Measurements from ENCODE around the gene AHDC1. TPM values are rescaled to one million over a fixed set of nuclear protein-coding genes. Genes with fewer than 3 reads are reported as not detected.

AHDC1 gene
- total and polyA plus RNA-seq, 9 of the 15 experiments (the other 6 are each of a cell fraction or from before 2014, with no cell fraction given) = 0.21 to 36.4 (median 4.7) TPM

- TF ChIP-seq MEF2A (IDR thresholded peaks at IDR 0.05; ENCODE audit: control insufficient read depth, low read depth, low read length) (no peak), DNMT1 (IDR thresholded peaks at IDR 0.05) (no peak), TEAD2 (tag; IDR thresholded peaks at IDR 0.05) (no peak), SPI1 (IDR thresholded peaks at IDR 0.05; ENCODE audit: borderline replicate concordance, low read depth, low read length) (peak; percentile 84), ILK (tag; IDR thresholded peaks at IDR 0.05; ENCODE audit: borderline replicate concordance, low read depth) (no peak), ZNF696 (CRISPR knock-in tag; conservative IDR thresholded peaks at IDR 0.05) (no peak), HMG20B (CRISPR knock-in tag; IDR thresholded peaks at IDR 0.05) (no peak), ZHX1 (conservative IDR thresholded peaks at IDR 0.05; ENCODE audit: low read length) (0 out of 2 replicates have a peak, but pooled peaks have one; percentile 35), FOSL1 (tag; conservative IDR thresholded peaks at IDR 0.05) (peak; percentile 97), FOXP4 (CRISPR knock-in tag; IDR thresholded peaks at IDR 0.05; ENCODE audit: borderline replicate concordance) (no peak), MTA3 (IDR thresholded peaks at IDR 0.05; ENCODE audit: borderline replicate concordance) (peak; percentile 77), ELF4 (CRISPR knock-in tag; IDR thresholded peaks at IDR 0.05) (no peak), ZNF764 (CRISPR knock-in tag; IDR thresholded peaks at IDR 0.05; ENCODE audit: low read depth) (no peak), ZNF507 (tag; conservative IDR thresholded peaks at IDR 0.05) (no peak)
- TF ChIP-seq, protein P1, sequence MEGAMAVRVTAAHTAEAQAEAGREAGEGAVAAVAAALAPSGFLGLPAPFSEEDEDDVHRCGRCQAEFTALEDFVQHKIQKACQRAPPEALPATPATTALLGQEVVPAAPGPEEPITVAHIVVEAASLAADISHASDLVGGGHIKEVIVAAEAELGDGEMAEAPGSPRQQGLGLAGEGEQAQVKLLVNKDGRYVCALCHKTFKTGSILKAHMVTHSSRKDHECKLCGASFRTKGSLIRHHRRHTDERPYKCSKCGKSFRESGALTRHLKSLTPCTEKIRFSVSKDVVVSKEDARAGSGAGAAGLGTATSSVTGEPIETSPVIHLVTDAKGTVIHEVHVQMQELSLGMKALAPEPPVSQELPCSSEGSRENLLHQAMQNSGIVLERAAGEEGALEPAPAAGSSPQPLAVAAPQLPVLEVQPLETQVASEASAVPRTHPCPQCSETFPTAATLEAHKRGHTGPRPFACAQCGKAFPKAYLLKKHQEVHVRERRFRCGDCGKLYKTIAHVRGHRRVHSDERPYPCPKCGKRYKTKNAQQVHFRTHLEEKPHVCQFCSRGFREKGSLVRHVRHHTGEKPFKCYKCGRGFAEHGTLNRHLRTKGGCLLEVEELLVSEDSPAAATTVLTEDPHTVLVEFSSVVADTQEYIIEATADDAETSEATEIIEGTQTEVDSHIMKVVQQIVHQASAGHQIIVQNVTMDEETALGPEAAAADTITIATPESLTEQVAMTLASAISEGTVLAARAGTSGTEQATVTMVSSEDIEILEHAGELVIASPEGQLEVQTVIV (CRISPR knock-in tag; IDR thresholded peaks at IDR 0.05; ENCODE audit: borderline replicate concordance) = no peak
- TF ChIP-seq, protein P2, sequence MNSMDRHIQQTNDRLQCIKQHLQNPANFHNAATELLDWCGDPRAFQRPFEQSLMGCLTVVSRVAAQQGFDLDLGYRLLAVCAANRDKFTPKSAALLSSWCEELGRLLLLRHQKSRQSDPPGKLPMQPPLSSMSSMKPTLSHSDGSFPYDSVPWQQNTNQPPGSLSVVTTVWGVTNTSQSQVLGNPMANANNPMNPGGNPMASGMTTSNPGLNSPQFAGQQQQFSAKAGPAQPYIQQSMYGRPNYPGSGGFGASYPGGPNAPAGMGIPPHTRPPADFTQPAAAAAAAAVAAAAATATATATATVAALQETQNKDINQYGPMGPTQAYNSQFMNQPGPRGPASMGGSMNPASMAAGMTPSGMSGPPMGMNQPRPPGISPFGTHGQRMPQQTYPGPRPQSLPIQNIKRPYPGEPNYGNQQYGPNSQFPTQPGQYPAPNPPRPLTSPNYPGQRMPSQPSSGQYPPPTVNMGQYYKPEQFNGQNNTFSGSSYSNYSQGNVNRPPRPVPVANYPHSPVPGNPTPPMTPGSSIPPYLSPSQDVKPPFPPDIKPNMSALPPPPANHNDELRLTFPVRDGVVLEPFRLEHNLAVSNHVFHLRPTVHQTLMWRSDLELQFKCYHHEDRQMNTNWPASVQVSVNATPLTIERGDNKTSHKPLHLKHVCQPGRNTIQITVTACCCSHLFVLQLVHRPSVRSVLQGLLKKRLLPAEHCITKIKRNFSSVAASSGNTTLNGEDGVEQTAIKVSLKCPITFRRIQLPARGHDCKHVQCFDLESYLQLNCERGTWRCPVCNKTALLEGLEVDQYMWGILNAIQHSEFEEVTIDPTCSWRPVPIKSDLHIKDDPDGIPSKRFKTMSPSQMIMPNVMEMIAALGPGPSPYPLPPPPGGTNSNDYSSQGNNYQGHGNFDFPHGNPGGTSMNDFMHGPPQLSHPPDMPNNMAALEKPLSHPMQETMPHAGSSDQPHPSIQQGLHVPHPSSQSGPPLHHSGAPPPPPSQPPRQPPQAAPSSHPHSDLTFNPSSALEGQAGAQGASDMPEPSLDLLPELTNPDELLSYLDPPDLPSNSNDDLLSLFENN (IDR thresholded peaks at IDR 0.05; ENCODE audit: low read depth in 2 of 2, low read length in 2 of 2) = peak in 1 of 2 experiments; percentile 44; a peak in 1 of 4 replicates
These were observed 113.8 kb downstream of the AHDC1 start, which contains the start of gene WASF2 (continued) for GRCh38 chr1:27489973-27490741.

Data from K562 (cell line).